H1 (cell line): Measurements from ENCODE around the gene GIPR. TPM values are rescaled to one million over a fixed set of nuclear protein-coding genes. Genes with fewer than 3 reads are reported as not detected.

Experiments used
- CTCF ChIA-PET: fragments of 300-600 bp; sonication (Branson Sonifier 250); formaldehyde crosslinking; loops from one replicate; lab custom pipeline; 2021; ENCODE audit not compliant: partially characterized antibody; lab: Charles Lee
- POLR2A ChIA-PET: fragments of 300-600 bp; sonication (Branson Sonifier 250); formaldehyde crosslinking; loops from one replicate; lab custom pipeline; 2021; ENCODE audit warnings: inconsistent platforms; ENCODE audit not compliant: partially characterized antibody; lab: Charles Lee
- DNase-seq, 2 experiments: peaks; one replicate each; pipeline versions ENCODE4 v3.0.0 to v3.0.0-alpha.2; 2010 to 2022; ENCODE audit warnings: low spot score in 2 of 2, low read depth in 1 of 2, mixed read lengths in 1 of 2
- FAIRE-seq: peaks from 2 replicates; lab custom pipeline; 2011; peaks lifted over from hg19 to GRCh38; lab: Jason Lieb, UNC
- H2AFZ ChIP-seq: 2 replicates; pipeline ENCODE4 v1.8.1; 2012; ENCODE audit warnings: low read length, inconsistent platforms
- H2AK5ac ChIP-seq: 2 replicates; pipeline ENCODE4 v1.6.1; 2013; ENCODE audit warnings: low read depth, low read length
- H2BK120ac ChIP-seq: replicated peaks from 2 replicates; pipeline ENCODE3; 2013; ENCODE audit warnings: low read depth, low read length, inconsistent platforms
- H2BK12ac ChIP-seq: 2 replicates; pipeline ENCODE4 v1.6.1; 2013; ENCODE audit warnings: low read depth, low read length
- H2BK15ac ChIP-seq: 2 replicates; pipeline ENCODE4 v1.6.1; 2013; ENCODE audit warnings: low read length
- H2BK20ac ChIP-seq: 2 replicates; pipeline ENCODE4 v1.6.1; 2013; ENCODE audit warnings: low read length
- H2BK5ac ChIP-seq: 2 replicates; pipeline ENCODE4 v1.6.1; 2013; ENCODE audit warnings: low read depth, low read length
- H3K14ac ChIP-seq: 2 replicates; pipeline ENCODE4 v1.6.1; 2013; ENCODE audit warnings: inconsistent platforms; ENCODE audit not compliant: insufficient read length
- H3K18ac ChIP-seq: 2 replicates; pipeline ENCODE4 v1.6.1; 2013; ENCODE audit warnings: low read length; ENCODE audit errors: extremely low read depth
- H3K23ac ChIP-seq: 2 replicates; pipeline ENCODE4 v1.6.1; 2013; ENCODE audit warnings: inconsistent platforms; ENCODE audit not compliant: insufficient read length
- H3K23me2 ChIP-seq: 2 replicates; pipeline ENCODE4 v1.6.1; 2013; ENCODE audit warnings: low read depth, low read length
- H3K27ac ChIP-seq: 2 replicates; pipeline ENCODE4 v1.6.1; 2011; ENCODE audit warnings: low read depth, low read length, inconsistent platforms
- H3K27me3 ChIP-seq, 4 experiments: replicated peaks in 1 of 4; 1 replicate in 1 of 4; 2 replicates in 3 of 4; pipeline versions ENCODE4 v1.6.1 to v1.8.1; 2011 to 2013; ENCODE audit warnings: low read length in 3 of 4, mild to moderate bottlenecking in 3 of 4, inconsistent platforms in 2 of 4, mixed read lengths in 2 of 4, moderate library complexity in 1 of 4; ENCODE audit not compliant: control insufficient read depth in 3 of 4, insufficient read depth in 3 of 4; ENCODE audit errors: extremely low read depth in 1 of 4
- H3K36me3 ChIP-seq, 4 experiments: 2 replicates each; pipeline versions ENCODE4 v1.6.1 to v1.8.1; 2011 to 2013; ENCODE audit warnings: mild to moderate bottlenecking in 4 of 4, low read length in 3 of 4, moderate library complexity in 2 of 4, control low read depth in 1 of 4, inconsistent platforms in 1 of 4; ENCODE audit not compliant: insufficient read depth in 4 of 4, control insufficient read depth in 2 of 4
- H3K4ac ChIP-seq: replicated peaks from 2 replicates; pipeline ENCODE3; 2013; ENCODE audit warnings: low read length, low read depth, mixed read lengths, inconsistent platforms; ENCODE audit not compliant: insufficient read length
- H3K4me1 ChIP-seq, 4 experiments: replicated peaks in 1 of 4; 1 replicate in 1 of 4; 2 replicates in 3 of 4; pipeline versions ENCODE4 v1.6.1 to v1.8.1; 2011 to 2013; ENCODE audit warnings: low read length in 3 of 4, inconsistent platforms in 2 of 4, mixed read lengths in 1 of 4; ENCODE audit not compliant: insufficient read depth in 4 of 4, control insufficient read depth in 3 of 4
- H3K4me2 ChIP-seq, 2 experiments: 2 replicates each; pipeline versions ENCODE4 v1.6.1 to v1.8.1; 2011 to 2013; ENCODE audit warnings: low read depth in 2 of 2, low read length in 2 of 2, control low read depth in 1 of 2, inconsistent platforms in 1 of 2, mild to moderate bottlenecking in 1 of 2; ENCODE audit not compliant: insufficient read depth in 1 of 2
- H3K4me3 ChIP-seq, 4 experiments: fragments of 200-600, 300-600 bp in 1 of 4; sonication (generic), shearing (Covaris generic), sonication (Bioruptor Twin) in 1 of 4; 2 replicates each; pipeline versions ENCODE4 v1.5.1 to v1.8.1; 2011 to 2016; ENCODE audit warnings: low read length in 4 of 4, low read depth in 3 of 4, control low read depth in 2 of 4, inconsistent platforms in 2 of 4, mild to moderate bottlenecking in 2 of 4, mixed read lengths in 1 of 4, moderate library complexity in 1 of 4; ENCODE audit not compliant: insufficient read depth in 2 of 4; ENCODE audit errors: extremely low read depth in 1 of 4
- H3K56ac ChIP-seq: replicated peaks from 2 replicates; pipeline ENCODE3; 2013; ENCODE audit warnings: low read depth, mild to moderate bottlenecking, mixed read lengths, low read length, inconsistent platforms; ENCODE audit not compliant: insufficient read length
- H3K79me1 ChIP-seq: 2 replicates; pipeline ENCODE4 v1.6.1; 2013; ENCODE audit warnings: low read depth, low read length, control low read depth
- H3K79me2 ChIP-seq, 2 experiments: 2 replicates each; pipeline versions ENCODE4 v1.6.1 to v1.8.1; 2012 to 2013; ENCODE audit warnings: low read length in 2 of 2, mild to moderate bottlenecking in 2 of 2, inconsistent platforms in 1 of 2; ENCODE audit not compliant: insufficient read depth in 2 of 2, control insufficient read depth in 1 of 2
- H3K9ac ChIP-seq, 4 experiments: replicated peaks in 1 of 4; 1 replicate in 1 of 4; 2 replicates in 3 of 4; pipeline versions ENCODE4 v1.6.1 to v1.8.1; 2011 to 2013; ENCODE audit warnings: low read depth in 3 of 4, low read length in 3 of 4, control low read depth in 2 of 4, mild to moderate bottlenecking in 2 of 4, moderate library complexity in 2 of 4, inconsistent platforms in 1 of 4; ENCODE audit errors: extremely low read depth in 1 of 4
- H3K9me3 ChIP-seq, 2 experiments: 2 replicates each; pipeline versions ENCODE4 v1.6.1 to v1.8.1; 2012 to 2013; ENCODE audit warnings: mild to moderate bottlenecking in 2 of 2, moderate library complexity in 2 of 2, control low read depth in 1 of 2, inconsistent platforms in 1 of 2, low read depth in 1 of 2, low read length in 1 of 2, mixed read lengths in 1 of 2; ENCODE audit not compliant: insufficient read depth in 2 of 2
- H4K20me1 ChIP-seq, 2 experiments: replicated peaks in 1 of 2; 2 replicates each; pipeline versions ENCODE3 to v1.8.1; 2011 to 2013; ENCODE audit warnings: inconsistent platforms in 2 of 2, low read length in 2 of 2, mild to moderate bottlenecking in 1 of 2; ENCODE audit not compliant: insufficient read depth in 2 of 2, control insufficient read depth in 1 of 2
- H4K5ac ChIP-seq: 2 replicates; pipeline ENCODE4 v1.6.1; 2013; ENCODE audit warnings: low read length, low read depth, mixed read lengths, inconsistent platforms; ENCODE audit not compliant: insufficient read length
- H4K8ac ChIP-seq: 2 replicates; pipeline ENCODE4 v1.8.0; 2013; ENCODE audit warnings: mild to moderate bottlenecking, moderate library complexity, low read length, inconsistent platforms; ENCODE audit not compliant: insufficient read depth; ENCODE audit errors: extremely low read depth
- H4K91ac ChIP-seq: replicated peaks from 2 replicates; pipeline ENCODE3; 2013; ENCODE audit warnings: low read length, mixed read lengths, inconsistent platforms; ENCODE audit not compliant: insufficient read length
- GABPA ChIP-seq: IDR thresholded peaks from 2 replicates; pipeline ENCODE4 v1.6.1; 2011; ENCODE audit warnings: mild to moderate bottlenecking, low read length, moderate library complexity, borderline replicate concordance; ENCODE audit not compliant: insufficient read depth
- MAFK ChIP-seq: IDR thresholded peaks from 2 replicates; pipeline ENCODE4 v1.6.1; 2012; ENCODE audit warnings: low read depth, mild to moderate bottlenecking, improper control_type of control experiment, low read length
- NANOG ChIP-seq: IDR thresholded peaks from 2 replicates; pipeline ENCODE4 v1.6.1; 2011; ENCODE audit warnings: low read length, low read depth, mild to moderate bottlenecking, inconsistent platforms; ENCODE audit not compliant: insufficient read depth, poor library complexity, severe bottlenecking
- RBBP5 ChIP-seq: IDR thresholded peaks from 2 replicates; pipeline ENCODE4 v1.7.1; 2012; ENCODE audit warnings: low read depth, mild to moderate bottlenecking, inconsistent platforms, low read length, moderate library complexity, borderline replicate concordance
- SIN3A ChIP-seq, 2 experiments: IDR thresholded peaks in 1 of 2; conservative IDR thresholded peaks in 1 of 2; 2 replicates each; pipeline ENCODE4 v1.6.1; 2011 to 2012; ENCODE audit warnings: low read length in 2 of 2, improper control_type of control experiment in 1 of 2, low read depth in 1 of 2, mild to moderate bottlenecking in 1 of 2
- WGBS, 2 experiments: shearing (Covaris generic) in 1 of 2; methylation state at CpG; one replicate each; pipeline versions ENCODE4 v1.1.6 to v1.1.7; 2013 to 2015; ENCODE audit warnings: low lambda C conversion rate in 2 of 2, mixed read lengths in 2 of 2, inconsistent platforms in 1 of 2, low coverage in 1 of 2, missing lambda C conversion rate in 1 of 2; ENCODE audit not compliant: insufficient replicate concordance in 2 of 2, insufficient coverage in 1 of 2, insufficient read length in 1 of 2; ENCODE audit errors: extremely low coverage in 1 of 2, missing lambda C conversion rate in 1 of 2; 5-methylcytosine and 5-hydroxymethylcytosine counted together
- long read RNA-seq, 2 experiments: library from RNA in 1 of 2; library from capped mRNA in 1 of 2; stranded (forward); transcript quantifications; one replicate each; pipeline ENCODE4 v2.0.0, GENCODE V29; 2021; ENCODE audit warnings: inconsistent platforms in 1 of 2
- polyA minus RNA-seq, 3 experiments: library from RNA; depleted of rRNA, polyadenylated mRNA; stranded (reverse); fragments of >200 nt; gene quantifications; 1 replicate in 2 of 3; 2 replicates in 1 of 3; pipeline ENCODE4 v1.2.3, GENCODE V29; 2011
- polyA plus RNA-seq, 7 experiments: library from polyadenylated mRNA; depleted of rRNA in 3 of 7; stranded (reverse) in 5 of 7; unstranded in 2 of 7; fragments of >200 nt in 5 of 7; fragments of 200-250 nt in 2 of 7; gene quantifications; 1 replicate in 5 of 7; 2 replicates in 1 of 7; 4 replicates in 1 of 7; pipeline versions ENCODE4 v1.2.1 to v1.2.3, GENCODE V29; 2011 to 2013; ENCODE audit warnings: missing spikeins in 2 of 7, mixed read lengths in 2 of 7
- total RNA-seq: library from RNA; stranded (reverse); fragmentation: NEBNext Ultra II Directional; extraction: Animal tissue kit (Norgen Biotek cat#: 25700); gene quantifications from 2 replicates; pipeline ENCODE4 v1.2.1, GENCODE V29; 2021
- TF ChIP-seq, protein P1 (sequence below): IDR thresholded peaks from 2 replicates; pipeline ENCODE4 v1.6.1; 2011; ENCODE audit warnings: low read length, improper control_type of control experiment

GIPR gene
- total RNA-seq (0.54 and 1.3 TPM in 2 replicates), polyA plus RNA-seq (2011; rRNA removed) (0.42 and 1.0 TPM in 2 replicates), polyA minus RNA-seq (2011; rRNA and poly(A)+ RNA removed) (0.46 and 1.5 TPM in 2 replicates)
- 1.0 TPM for polyA plus RNA-seq (2011; cell fraction: cytosol; rRNA removed)
- 4.3 TPM for polyA plus RNA-seq (2011; cell fraction: nucleus; rRNA removed)
- polyA plus RNA-seq (2012, experiment 1 of 2): 0.80 to 1.7 TPM (median 1.1 TPM) in 4 replicates
- 0.50 TPM for polyA plus RNA-seq (2012, experiment 2 of 2)
- polyA plus RNA-seq (2013, experiment 1 of 2): 0.57 TPM
- polyA plus RNA-seq (2013, experiment 2 of 2): 0.74 TPM
- not detected for polyA minus RNA-seq (2011; cell fraction: cytosol; rRNA and poly(A)+ RNA removed)
- 1.9 TPM for polyA minus RNA-seq (2011; cell fraction: nucleus; rRNA and poly(A)+ RNA removed)
- long read RNA-seq, experiment 1: 0 reads
- long read RNA-seq, experiment 2, partial matches to known transcripts: 0 of 1 reads
- long read RNA-seq, experiment 2, other reads (novel, unspliced or antisense): 1 of 1 reads

DNA sequence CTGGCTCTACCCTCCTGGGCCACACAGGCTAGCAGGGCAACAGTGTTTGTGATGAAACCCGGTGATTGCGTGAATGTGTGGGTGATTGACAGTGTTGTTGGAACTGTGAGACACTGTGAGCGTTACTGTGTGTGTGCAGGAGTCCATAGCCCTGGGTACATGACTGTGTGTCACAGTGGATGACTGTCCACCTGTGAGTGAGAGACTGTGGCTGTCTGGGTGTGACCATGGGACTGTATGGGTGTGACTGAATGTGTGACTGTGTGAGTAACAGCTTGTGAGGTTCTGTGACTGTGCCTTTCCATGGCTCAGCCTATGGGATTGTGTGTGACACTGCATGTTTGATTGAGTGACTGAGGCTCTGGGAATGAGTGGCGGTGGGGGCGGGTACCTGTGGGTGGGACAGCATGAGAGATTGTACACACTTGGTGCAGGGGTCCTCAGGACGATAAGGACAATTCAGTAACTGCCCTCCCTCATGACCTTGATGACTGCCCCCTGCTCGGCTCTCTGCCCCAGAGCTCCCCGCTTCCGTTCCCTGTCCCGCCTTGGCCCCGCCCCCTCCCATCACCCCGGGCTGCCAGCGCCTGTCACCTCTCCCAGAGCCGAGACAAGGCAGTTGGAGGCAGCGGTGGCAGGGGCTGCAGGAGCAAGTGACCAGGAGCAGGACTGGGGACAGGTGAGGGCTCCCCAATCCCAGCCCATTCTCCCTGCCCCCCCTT lies at the start of gene GIPR:
Gene GIPR (plus strand): TSS at position 602 of the 722 bp plus-strand sequence. CDS start 1,300 bp downstream, outside the sequence.
- 73% methylated on average over 4 of the region's 15 CpGs; no CpG with 5 or more reads in 1 of the 2 experiments for WGBS, 2 experiments
- DNase-seq (peak in 1 of 2 experiments; percentile 89), FAIRE-seq (no peak)
- H3K9ac ChIP-seq: no peak within 1 kb of the TSS
- TF ChIP-seq GABPA: no peak
- TF ChIP-seq SIN3A (conservative IDR thresholded peaks at IDR 0.05 in 1 of 2, IDR thresholded peaks at IDR 0.05 in 1 of 2; ENCODE audit: low read depth in 1 of 2, low read length in 2 of 2): peak in 1 of 2 experiments; percentile 25; a peak in 1 of 4 replicates
- TF ChIP-seq MAFK: no peak
- TF ChIP-seq NANOG: no peak
- TF ChIP-seq, protein P1, sequence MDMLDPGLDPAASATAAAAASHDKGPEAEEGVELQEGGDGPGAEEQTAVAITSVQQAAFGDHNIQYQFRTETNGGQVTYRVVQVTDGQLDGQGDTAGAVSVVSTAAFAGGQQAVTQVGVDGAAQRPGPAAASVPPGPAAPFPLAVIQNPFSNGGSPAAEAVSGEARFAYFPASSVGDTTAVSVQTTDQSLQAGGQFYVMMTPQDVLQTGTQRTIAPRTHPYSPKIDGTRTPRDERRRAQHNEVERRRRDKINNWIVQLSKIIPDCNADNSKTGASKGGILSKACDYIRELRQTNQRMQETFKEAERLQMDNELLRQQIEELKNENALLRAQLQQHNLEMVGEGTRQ: no peak
- TF ChIP-seq RBBP5: no peak
- peak within 1 kb of the TSS; percentile 98 for H2BK20ac ChIP-seq
- peak within 1 kb of the TSS; percentile 91 for H2AFZ ChIP-seq
- peak within 1 kb of the TSS; percentile 84; the same call in 1 of the 2 replicates for H3K18ac ChIP-seq
- H3K79me2 ChIP-seq: no peaks in the 10 kb centered on the region
- POLR2A ChIA-PET: interaction anchor here (0.9 to 3.3 kb wide), 5 partner anchors 10 to 51 kb away, joined by 3 to 9 read pairs (median 5); no protein-coding TSS in a partner anchor
- H3K23me2 ChIP-seq: peaks cover 21% of the 10 kb centered on the region
- peak within 1 kb of the TSS; percentile 31 to 65 (median 46); a peak in 7 of 8 replicates for H3K4me3 ChIP-seq
- peak within 1 kb of the TSS; percentile 85 for H2BK120ac ChIP-seq
- H2BK15ac ChIP-seq: peak within 1 kb of the TSS; percentile 99
- H2BK12ac ChIP-seq: peak within 1 kb of the TSS; percentile 94; the same call in 1 of the 2 replicates
- H4K20me1 ChIP-seq: peaks cover 0 to 2% of the 10 kb centered on the region in 2 experiments
- H3K4me2 ChIP-seq: peak within 1 kb of the TSS; percentile 95 to 98
- H3K4ac ChIP-seq: peak within 1 kb of the TSS; percentile 24
- peaks cover 18 to 31% (median 27%) of the 10 kb centered on the region in 4 experiments for H3K27me3 ChIP-seq
- no peak within 1 kb of the TSS for H3K27ac ChIP-seq
- H4K91ac ChIP-seq: peak within 1 kb of the TSS; percentile 78
- no peak within 1 kb of the TSS for H3K56ac ChIP-seq
- H4K8ac ChIP-seq: no peak within 1 kb of the TSS
- H3K79me1 ChIP-seq: no peaks in the 10 kb centered on the region
- H3K23ac ChIP-seq: no peak within 1 kb of the TSS
- H3K36me3 ChIP-seq: no peaks in the 10 kb centered on the region
- H3K14ac ChIP-seq: no peak within 1 kb of the TSS
- peaks cover 9 to 14% (median 11%) of the 10 kb centered on the region in 4 experiments for H3K4me1 ChIP-seq
- peak within 1 kb of the TSS; percentile 43 for H2AK5ac ChIP-seq
- no peaks in the 10 kb centered on the region for H3K9me3 ChIP-seq
- CTCF ChIA-PET: interaction anchor here (0.6 to 1.4 kb wide), 5 partner anchors 15 to 268 kb away, joined by 3 to 5 read pairs (median 3); no protein-coding TSS in a partner anchor
- H4K5ac ChIP-seq: peak within 1 kb of the TSS; percentile 34
- peak within 1 kb of the TSS; percentile 74; the same call in 1 of the 2 replicates for H2BK5ac ChIP-seq
